HG02885 (cell line): ENCODE measurements around the gene RASIP1.

Experiments
- ATAC-seq: cut with Tn5 transposase; IDR thresholded peaks from one replicate; pipeline ENCODE4 v1.9.1; 2021; ENCODE audit warnings: mild to moderate bottlenecking; ENCODE audit not compliant: unreplicated experiment, poor library complexity

The RASIP1 gene

DNA sequence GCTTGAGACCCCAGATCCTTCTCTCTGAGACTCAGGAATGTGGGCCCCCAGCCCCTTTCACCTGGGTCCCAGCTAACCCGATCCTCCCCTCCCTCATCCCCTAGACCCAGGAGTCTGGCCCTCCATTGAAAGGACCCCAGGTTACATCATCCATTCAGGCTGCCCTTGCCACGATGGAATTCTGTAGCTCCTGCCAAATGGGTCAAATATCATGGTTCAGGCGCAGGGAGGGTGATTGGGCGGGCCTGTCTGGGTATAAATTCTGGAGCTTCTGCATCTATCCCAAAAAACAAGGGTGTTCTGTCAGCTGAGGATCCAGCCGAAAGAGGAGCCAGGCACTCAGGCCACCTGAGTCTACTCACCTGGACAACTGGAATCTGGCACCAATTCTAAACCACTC, 15.4 kb upstream of the RASIP1 start:
- no peak for ATAC-seq

DNA sequence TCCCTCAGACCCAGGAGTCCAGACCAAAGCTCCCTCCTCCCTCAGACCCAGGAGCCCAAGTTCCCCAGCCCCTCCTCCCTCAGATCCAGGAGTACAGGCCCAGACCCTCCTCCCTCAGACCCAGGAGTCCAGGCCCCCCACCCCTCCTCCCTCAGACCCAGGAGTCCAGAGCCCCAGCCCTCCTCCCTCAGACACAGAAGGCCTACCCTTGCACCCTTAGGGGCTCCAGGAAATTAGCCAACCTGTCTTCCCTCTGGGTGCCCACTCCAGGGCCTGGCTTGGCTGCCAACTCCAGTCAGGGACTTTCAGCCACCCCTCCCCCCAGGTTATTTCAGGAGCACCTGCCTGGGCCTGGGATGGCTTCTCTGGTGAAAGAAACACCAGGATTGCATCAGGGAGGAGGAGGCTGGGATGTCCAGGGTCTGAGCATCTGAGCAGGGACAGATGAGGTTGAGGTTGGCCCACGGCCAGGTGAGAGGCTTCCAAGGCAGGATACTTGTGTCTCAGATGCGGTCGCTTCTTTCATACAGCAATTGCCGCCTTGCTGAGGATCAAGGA, 14.8 kb upstream of the RASIP1 start, which contains the start of gene FGF21:
Gene FGF21, plus strand, starts transcription at position 441 of the 558 bp plus-strand sequence. CDS start 713 bp downstream, outside the sequence.
- ATAC-seq: no peak

DNA sequence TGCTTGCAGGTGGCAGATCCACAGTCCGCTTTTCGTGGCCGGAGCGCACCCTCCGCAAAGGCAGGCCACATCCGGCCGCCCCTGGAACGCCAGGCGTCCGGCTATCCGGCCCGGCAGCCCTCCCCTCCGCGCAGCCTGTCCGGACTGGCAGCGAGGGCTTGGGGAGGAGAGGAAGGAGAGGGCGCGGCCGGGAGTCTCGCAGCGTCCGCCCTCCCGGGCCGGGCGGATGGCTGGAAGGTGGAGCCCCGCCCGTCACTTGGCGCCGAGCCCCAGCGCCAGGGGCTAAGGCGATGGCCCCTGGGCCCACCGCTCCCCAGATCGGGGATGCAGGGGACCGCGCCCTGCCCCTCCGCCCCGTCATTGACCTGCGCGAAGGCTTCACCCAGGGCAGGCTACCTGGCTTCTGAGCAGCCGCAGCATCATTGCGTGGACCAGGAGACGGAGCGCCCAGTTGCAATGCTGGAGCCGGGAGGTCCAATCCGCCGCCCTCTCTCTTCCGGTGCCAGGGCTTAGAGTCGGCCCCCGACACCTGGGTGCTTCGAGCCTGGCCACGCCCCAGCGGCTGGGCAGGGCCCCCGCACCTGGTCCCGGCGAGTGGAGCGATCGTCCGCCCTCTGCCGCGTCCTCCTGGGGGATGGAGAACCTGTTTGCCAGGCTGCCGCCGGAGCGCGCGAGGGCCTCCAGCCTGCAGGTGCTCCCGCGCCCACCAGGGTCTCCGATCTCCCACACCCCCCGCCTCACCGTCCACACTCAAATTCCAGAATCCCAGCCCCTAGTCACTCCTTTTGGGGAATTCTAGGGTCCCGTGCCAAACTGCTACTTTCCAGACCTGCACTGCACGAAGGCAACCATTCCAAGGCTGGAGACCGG, 12.3 kb upstream of the RASIP1 start, which contains the start of gene FUT1:
Gene FUT1, minus strand, starts transcription at position 146 of the 870 bp plus-strand sequence. CDS start 1,360 bp downstream, outside the sequence.
- no peak for ATAC-seq

DNA sequence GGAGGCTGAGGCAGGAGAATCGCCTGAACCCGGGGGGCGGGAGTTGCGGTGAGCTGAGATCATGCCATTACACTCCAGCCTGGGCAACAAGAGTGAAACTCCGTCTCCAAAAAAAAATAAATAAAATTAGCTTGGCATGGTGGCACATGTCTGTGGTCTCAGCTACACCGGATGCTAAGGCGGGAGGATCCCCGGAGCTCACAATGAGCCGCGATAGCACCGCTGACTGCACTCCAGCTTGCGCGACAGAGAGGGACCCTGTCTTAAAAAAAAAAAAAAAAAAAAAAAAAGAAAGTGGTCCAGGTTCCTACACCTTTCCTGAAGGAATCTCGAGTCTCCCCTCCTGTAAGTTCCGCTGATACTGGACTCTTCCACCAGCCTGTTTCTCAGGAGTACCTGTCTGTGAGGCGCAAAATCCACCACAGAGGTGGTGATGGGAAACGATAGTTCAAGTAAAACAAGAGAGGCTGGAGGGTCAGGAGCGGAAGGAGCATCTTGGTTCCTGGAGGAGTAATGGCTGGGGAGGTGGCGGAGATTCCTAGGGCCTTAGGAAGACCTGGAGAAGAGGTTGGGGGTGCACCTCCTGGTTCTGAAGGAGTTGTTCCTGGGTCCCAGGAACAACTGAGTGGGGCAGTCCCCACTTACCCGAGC, 11.6 kb upstream of the RASIP1 start:
- no peak for ATAC-seq

DNA sequence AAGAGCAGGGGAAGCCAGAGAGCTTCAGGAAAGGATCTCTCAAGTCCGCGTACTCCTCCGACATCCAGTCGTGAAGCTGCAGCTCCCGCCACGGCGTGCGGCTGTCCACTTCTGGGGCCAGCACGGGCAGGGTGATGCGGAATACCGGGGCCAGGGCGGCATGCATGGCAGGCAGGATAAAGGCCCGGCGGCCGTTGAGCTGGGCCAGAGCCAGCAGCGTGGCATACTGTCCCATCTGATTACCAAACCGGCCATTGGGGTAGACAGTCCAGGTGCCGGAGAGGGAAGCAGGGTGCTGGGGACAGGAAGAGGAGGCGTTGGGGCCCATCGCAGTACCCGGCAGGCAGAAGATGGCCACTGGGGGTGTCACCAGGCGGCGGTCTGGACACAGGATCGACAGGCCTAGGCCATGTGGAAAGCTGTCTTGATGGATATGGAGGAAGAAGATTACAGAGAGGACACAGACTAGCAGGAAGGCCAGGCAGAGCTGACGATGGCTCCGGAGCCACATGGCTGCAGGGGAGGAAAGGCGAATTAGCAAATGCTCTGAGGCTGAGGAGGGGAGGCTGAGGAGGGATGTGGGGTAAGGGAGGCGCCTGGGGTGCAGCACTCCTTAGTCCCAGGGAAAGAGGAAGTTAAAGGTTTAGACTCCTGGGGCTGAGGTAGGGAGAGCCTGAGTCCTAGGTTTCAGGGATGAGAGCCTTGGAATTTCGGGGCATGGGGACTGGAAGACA, 10.5 kb upstream of the RASIP1 start:
- no peak for ATAC-seq

DNA sequence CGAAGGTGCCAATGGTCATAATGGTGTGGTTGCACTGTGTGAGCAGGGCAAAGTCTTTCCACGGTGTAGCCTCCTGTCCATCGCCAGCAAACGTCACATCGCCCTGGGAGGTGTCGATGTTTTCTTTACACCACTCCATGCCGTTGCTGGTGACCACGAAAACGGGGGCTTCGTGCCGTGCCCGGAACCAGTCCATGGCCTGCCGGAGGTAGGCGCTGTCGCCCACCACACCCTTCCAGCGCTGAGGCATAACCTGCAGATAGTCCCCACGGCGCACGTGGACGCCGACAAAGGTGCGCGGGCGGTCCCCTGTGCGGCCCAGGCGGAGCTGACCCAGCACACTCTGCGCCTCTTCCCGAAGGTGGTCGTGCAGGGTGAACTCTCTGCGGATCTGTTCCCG, 9.9 kb upstream of the RASIP1 start:
- ATAC-seq: no peak

DNA sequence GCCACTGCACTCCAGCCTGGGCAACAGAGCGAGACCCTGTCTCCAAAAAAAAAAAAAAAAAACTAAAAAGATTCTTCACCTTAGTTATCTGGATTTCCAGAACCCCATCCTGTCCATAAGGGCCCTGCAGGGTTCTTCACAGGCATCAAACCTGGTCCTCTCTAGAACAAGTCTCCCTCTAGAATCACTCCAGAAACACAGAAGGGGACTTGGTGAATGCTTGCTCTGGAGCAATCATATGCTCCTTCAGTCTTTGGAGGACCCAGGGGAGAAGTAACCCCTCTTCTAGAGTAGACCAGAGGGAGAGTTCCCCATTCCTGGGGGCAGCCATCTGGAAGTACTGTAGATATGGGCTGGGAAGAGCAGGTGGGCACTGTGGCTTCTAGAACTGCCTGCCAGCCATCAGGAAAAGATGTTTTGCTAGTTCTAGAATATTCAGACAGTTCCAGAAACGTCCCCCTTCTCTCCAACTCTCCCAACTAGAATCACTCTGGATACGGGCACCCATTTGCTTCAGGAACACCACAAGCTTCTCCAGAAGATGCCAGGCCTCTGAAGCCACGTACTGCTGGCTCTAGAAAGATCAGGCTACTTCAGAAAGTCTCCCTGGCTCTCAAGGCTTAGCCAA, 9.3 kb upstream of the RASIP1 start:
- ATAC-seq: no peak

DNA sequence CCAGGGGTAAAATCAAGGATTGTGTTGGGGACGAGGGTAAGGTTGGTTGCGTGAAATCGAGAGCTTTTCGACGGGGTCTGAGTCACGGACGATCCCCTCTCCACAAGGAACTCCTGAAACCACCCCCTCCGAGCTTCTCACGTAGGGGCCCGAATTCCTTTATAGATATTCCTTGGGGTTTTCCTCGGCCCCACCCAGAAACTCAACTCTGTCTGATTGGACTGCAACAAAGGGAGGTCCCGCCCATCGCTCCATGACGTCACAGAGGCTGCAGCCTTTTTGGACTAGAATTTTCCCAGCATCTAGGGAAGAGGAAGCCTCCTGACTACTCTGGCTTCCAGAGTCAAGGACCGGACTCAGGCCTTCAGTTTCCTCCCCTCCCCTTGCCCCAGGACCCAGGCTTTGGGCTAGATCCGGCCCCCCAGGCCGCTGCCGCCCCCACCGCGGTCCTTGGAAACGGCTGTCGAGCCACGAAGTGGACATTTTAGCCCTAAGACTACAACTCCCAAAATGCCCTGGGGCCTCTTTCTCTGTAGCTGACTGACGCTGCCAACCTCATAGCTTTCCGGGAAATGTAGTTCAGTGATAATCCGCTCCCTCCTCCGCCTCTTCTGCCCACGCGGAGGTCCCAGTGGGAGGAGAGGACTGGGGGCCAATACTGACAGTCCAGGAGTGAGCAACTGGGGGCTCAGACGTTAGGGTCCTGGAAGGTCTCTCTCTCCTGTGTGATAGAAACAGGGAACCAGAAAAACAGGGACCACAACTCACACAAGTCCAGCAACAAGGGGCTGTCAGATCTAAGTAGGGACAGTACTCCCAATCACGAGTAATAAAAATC, 6.5 kb upstream of the RASIP1 start, which contains the start of gene IZUMO1:
Gene IZUMO1, minus strand, starts transcription at position 172 of the 838 bp plus-strand sequence. CDS start 1,050 bp downstream, outside the sequence.
- ATAC-seq: no peak

DNA sequence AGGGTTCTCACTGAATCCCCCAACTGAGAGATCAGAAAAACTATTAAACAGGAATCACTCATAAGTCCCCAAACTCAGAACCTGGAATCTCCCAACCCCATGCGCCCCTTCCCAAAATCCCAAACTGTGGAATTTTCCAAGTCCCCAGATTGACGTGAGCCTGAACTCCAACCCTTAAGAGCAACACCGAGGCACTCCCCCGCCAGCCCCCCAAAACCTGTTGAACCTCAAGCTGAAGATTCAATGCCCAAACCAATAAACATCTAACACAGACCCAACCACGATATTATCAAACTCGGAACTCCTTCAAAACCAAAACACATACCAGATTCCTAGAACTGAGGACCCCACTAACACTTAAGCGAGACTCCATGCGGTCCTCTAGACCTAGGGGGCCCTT, 5.7 kb upstream of the RASIP1 start:
- no peak for ATAC-seq

DNA sequence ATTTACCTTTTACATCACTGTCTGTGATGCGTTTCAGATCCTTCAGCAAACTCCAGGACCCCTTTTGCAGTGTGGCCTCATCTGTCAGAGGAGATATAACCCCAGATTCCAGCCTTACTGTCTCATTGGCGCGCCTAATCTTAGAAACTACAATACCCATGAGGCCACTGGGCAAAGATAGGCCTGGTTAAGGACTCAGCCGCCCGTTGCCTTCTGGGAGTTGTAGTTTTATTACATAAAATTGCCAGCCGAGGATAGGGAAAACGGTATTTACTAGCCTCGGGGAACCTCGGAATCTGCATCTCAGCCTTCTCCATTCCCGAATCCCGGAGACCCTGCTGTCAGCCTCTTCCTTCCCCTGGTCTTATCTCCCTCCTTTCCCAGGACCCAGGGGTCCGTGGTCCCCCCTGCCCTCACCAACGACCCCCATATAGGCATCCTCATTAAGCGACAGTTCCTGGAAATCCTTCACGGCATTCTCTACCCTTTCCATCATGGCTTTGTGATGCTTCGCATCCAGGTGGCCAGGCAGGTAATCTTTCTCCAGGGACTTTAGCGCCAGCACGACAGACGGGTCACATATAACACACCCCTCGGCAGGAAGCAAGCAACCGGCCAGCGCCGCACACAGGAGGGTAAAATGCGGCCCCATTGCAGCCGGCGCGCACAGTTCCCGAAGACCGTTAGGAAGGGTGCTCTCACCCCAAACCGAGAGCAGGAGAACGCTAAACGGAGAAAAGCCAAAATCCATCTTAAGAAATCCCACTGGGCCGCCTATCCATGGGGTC, 5.0 kb upstream of the RASIP1 start:
- no peak for ATAC-seq

DNA sequence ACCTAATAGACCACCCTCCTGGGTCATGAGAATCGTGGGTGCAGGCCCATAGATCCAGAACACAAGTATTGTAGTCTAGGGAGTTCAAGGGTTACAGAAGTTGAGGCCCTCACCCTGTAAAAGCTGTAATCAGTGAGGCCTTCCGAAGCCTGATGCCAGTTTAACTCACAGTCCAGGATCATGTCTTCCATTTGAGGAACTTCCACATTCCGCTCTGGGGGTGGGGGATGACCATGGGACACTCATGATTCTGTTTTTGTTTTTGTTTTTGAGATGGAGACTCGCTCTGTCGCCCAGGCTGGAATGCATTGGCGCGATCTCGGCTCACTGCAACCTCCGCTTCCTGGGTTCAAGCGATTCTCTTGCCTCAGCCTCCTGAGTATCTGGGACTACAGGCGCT, 1.7 kb upstream of the RASIP1 start:
- ATAC-seq: no peak

DNA sequence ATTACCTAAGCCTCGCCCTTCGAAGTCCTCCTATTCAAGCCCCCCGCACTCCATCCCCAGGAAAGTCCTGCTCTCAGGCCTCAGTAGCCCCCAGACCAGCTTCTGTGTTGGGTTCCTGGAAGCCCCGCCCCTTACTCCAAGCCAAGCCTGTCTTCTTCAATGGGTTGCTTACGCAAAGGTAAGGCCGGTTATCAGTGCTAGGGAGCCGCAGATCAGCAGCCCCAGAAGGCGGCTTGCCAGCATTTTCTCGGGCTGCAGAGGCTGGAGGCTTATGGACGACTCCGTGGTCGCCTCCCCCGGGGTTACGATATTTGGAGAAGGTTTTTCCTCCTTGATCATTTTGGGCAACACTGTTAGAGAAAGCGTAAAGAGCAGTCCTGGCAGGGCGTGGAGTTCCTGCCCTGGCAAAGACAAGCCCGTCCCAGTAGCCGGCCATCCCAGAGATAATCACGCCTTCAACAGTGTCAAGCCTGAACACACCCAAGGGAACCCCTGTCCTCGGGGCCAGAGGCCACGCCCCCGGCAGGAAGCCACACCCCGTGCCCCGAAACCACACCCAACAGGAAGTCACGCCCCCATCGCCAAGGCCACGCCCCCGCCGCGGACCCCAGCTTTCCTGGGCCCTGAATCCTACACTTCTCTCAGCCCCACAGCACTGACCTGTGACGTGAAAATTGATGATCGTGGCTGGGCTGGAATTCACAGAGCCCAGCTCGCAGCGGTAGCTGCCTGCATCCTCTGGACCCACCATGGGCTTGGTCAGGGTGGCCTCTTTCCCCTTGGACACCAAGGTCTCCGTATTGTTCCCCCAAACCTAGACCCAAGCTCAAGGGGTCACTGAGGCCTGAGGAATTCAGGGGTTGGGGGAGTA, 954 bp upstream of the RASIP1 start:
- ATAC-seq: no peak

DNA sequence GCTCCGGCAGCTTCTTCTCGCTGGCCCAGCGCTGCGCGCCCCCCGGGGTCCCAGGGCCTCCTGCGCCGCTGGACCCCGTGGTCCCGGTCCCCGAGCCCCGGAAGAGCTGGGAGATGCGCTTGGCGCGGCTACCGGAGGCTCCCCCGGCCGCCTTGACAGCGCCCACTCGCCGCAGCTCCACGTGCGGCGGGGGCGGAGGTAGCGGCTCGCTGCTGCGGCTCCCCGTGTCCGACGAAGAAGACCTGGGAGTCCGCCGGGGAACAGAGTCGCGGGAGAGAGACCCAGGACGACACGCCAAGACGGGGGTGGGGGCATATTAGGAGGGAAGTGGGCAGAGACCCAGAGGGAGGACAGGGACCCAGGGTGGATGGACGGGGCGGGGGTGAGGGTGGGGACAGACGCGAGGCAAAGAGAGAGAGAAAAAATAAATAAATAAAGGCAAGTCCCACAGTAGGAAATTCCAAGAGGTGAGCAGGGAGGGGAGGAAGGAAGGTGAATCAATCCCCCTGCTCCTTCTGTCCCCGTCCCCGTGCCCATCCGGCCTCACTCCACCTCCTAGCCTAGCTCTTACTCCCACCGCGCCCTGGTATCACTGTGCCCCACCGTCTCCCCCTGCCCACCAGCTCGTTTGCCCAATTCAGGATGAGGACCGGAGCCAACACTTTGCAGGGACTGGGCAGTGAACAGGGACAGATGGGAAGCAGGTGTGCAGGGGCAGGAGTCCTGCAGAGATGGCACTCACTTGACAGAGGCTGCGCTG, 826 bp downstream of the RASIP1 start:
- ATAC-seq: no peak

DNA sequence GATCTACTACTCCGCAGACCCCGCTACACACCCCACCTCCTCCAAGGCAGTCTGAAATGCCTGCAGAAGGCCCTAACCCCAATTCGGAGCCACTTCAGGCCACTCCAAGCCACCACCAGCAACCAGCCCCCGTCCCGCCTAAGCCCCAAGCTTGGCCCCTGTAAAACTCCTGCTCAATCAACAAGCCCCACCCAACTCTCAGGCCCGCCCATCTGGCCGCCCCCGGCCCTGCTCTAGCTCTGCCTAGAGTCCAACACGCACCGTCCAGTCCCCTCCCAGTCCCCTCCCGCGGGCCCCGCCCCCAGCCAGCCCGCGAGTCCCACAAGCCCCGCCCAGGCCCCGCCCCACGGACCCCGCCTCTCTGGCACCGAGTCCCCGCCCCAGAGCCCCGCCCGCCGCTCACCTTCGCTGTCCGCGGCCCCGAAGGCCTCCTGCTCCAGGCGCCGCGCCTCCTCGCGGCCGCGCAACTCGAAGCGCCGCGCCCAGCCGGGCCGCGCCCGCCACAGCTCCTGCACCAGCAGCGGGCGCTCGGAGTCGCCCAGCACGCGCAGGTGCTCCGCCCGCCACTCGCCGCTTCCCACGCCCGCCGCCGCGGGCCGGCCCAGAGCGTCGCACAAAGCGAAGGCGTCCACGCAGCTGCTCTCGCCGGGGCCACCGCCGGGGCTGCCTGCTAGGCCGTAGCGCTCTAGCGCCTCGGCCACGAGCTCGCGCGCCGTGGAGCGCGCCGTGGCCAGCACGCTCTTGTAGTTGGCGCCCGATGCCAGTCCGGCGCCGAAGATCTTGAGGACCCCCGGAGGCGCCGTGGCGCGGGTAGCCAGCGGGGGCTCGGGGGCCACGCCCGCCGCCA, 1.6 kb downstream of the RASIP1 start:
- peak; percentile 85 for ATAC-seq

DNA sequence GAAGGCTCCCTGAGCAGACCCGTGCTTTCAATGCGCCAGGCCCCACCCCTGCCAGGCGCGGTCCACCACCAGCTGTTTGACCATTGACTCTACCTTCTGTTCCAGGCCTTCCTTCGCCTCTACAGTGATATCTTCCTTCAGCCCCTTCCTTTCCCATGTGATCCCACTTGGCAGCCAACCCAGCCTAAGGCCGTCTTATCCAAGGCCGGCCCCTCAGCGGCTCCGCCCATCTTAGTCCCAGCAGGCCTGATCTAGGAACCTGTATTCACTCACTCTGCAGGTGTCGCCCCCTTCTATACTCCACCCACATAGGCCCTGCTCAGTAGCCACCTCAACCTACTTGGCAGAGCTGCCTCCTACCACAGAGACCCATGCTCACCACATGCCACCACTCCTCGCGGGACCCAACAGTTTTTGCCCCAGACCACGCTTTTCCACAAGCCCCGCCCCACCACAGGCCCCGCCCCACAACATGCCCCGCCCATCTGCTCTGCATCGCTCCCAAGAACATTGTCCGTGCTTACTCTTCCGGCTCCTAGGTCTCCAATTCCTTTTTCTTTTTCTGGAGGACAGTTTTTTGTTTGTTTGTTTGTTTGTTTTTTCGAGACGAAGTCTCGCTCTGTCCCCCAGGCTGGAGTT, 2.9 kb downstream of the RASIP1 start:
- ATAC-seq: no peak
